ENCODE data around the gene TXNDC5.

Gene TXNDC5

DNA sequence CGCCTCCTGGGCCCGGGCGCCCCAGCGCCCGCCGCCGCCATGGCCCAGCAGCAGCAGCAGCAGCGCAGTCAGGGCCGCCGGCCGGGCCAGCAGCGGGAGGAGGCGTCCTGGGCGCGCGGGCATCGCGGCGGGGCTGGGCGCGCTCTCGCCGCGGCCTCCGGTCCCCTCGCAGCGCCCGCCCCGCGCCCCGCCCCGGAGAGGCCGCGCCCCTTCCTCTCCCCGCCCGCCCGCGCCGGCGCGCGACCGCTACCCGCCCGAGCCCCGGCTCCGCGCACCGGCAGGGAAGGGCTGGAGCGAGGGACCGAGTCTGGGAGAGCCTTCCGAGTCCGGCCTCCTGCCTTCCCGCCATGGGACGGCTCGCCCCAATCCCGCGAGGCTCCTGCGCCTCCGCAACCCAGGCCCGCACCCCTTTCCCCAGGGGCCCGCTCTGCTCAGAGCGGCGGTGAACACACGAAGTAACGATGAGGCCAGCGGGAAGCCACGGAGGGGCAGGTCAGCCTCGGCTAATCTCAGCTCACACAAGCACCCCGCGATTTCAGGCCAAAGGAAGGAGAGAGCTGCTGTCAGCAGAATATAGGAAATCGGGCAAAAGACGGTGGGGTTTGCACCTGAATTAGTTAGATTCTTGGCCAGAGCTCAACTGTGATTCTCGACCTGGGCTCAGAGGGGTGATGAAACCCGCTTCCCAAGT, at the start of gene TXNDC5:
Gene TXNDC5, minus strand, starts transcription at position 135 of the 691 bp plus-strand sequence. Its CDS starts 12 bp downstream, at position 123.
- peak; percentile 79 to 96 (median 91) for DNase-seq

DNA sequence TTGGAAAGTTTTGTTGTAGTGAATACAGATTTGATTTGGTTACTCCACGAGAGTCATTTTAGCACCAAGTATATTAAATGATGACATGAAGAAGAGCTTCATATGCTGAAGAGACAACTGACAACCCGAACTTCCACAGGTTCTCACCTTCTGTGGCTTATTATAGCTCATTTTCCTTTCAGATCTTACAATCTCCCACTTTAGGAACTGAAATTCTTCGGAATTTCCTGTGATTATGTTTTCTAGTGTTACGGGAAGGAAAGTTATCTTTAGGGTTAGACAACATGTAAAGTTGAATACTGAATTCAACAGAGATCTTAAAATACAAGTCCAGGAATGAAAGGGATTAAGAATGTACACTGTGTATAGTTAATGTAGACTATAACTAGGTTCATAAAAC, 49.6 kb upstream of the TXNDC5 start:
- DNase-seq: no peak

DNA sequence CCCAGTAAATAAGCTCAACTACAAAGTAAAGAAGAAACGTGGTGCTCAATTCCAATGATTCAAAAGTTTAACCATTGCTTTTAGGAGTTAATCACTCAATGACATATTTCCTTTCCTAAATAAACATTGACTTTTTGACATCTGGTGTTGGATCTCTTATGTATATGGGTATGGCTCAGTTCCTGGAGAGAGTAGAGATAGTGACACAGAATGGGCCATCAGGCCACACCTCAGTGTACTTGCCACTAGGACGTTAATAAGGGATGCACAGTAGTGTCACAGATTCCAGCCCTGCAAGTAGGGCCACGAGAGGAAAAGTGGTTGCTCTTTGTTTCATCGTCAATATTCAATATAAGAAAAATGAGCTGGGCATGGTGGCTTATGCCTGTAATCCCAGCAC, 48.9 kb upstream of the TXNDC5 start:
- no peak for DNase-seq

DNA sequence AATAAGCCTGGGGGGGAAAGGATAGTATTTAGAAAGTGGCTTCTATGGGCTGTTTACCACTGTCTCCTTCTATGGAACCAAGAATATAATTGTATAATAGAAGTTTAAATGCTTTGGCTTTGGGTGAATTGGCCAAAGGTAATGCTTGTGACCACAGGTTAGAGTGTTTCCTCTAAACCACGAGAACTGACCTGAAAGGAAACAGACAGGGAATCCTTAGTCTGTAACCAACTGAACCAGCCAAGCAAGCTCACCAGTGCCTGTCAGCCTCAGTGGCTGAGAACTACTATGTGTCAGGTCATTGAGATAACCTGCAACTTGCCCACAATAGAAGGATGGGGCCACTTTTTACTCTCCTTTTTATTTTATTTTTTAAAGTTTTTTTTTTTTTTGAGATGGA, 47.9 kb upstream of the TXNDC5 start:
- DNase-seq: no peak

DNA sequence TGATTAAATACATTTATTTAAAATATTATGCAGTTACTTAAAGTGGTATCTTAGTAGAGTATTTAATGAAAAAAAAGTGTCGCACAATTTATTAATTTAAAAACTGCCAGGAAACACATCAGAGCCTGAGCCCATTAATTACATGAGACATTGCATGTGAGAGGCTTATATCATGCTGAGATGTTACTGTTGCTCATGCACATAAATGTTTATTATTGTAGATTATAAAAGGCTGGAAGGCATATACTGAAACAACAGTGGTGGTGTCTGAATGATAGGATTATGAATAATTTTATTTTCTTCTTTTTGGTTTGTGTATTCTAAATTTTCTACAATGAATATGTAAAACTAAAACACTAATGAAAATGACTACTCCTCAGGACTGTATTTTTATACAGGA, 45.7 kb upstream of the TXNDC5 start:
- no peak for DNase-seq

DNA sequence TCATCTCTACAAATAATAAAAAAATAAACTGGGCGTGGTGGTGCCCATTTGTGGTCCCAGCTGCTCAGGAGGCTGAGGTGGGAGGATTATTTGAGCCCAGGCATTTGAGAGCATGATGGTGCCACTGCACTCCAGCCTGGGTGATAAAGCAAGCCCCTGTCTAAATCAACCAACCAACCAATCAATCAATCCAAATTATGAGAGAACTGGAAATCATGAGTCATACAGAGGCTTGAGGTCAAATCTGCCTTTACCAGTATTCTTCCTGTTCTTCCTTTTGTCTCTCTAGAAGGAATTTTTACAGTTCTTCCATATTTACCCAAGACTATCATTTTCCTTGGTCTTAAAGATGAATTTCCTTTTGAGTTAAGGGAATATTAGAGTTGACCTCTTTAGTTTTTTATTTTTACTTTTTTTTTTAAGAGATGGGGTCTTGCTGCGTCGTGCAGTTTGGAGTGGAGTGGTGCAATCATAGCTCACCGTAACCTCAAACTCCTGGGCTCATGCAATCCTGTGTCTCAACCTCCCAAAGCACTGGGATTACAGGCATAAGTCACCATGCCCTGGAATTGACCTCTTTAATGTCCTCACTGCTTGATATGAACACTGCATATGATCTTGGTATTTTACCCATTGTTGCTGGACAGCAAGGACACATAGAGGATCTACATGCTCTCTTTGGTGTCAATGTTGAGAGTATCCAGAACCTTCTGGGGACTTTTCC, 44.1 kb upstream of the TXNDC5 start:
- DNase-seq: peak in 2 of 3 donors; percentile 16 to 22

DNA sequence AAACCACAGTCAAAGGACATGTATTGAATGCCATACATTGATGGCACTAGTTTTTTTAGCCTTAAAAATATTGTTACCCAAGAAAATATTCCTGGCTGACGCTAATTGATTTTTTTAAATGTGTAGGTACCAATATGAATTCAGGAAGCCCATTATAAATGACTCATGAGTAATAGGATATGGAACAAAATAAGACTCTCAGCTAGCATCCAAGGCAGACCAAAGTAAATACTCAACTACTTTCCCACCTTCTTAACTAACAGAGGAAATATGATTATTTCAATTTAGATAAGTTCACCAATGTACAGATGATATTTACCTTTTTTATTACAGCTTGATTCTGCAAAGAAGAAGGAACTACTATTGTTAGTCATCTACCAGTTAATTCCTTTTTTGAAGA, 43.2 kb upstream of the TXNDC5 start:
- DNase-seq: no peak

DNA sequence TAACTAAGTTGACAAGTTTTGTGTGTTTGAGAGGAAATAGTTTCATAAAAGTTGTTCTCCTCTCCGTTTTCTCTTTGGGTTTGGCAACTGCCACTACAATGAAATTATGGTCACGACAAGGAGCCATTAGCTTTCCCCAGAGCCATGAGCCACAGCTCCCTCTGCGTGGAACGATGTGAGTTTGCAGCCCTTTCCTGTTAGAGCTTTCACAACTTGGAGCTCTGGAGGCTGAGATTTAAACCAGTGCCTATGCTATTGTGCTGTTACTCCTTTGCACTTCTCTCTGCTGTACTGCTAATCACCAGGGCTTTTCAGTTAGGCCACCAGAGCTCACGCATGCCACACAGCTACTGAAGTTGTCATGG, 29.3 kb upstream of the TXNDC5 start:
- DNase-seq: no peak

DNA sequence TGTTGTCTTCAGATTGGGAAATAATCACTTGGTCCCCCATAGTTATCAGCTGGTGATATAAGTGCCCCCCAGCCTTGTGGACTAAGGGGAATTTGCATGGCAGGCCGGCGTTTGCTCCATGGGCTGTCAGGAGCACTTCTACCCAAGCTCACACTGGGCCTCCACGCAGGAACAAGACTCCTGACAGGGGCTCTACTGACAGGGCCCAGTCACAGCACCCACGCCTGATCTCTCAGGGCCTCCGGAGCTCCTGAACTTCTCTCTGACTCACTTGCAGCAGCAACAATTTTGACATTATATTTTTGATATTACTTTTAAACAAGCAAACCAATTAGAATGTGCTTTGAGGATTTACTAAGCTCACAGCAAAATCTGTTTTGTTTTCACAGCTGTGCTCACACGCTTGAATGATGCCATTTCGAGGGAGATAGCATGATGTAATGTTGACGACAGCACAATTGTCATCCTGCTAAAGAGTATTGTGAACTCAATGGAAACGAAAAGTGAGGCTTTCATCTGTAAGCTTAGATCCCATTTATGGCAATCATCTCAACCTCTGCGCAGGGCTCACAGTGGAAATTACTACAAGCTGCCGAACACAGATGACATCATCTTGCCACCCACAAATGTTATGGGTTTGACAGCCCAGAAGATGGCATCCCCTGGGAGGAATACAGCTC, 28.7 kb upstream of the TXNDC5 start:
- DNase-seq: peak in 1 of 3 donors; percentile 35

DNA sequence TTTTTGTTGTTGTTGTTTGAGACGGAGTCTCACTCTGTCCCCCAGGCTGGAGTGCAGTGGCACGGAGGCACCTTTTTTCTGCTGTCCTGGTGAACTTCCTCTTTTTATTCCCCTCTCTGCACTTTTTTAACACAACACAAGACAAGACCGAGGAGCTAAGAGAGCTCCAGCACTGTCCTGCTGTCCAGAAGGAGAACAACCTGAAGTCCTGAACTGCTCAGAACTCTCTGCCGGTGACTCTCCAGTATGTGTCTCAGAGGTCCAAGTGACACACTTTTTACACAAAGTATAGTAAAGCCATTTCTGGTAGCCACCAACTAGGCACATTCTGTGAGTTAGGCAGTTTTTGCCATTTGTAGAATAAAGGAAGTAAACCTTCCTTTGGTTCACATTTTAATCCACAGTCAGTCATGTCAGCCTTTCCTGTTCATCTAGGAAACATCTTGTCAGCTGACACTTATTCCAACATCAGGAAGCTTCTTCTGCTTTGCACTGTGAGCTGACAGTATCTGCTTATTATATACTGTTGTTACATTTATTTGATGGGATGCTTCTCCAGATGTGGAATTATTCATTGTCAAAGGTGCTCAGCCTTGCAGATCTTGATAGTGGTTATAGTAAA, 28.1 kb upstream of the TXNDC5 start:
- DNase-seq: peak in 2 of 3 donors; percentile 42 to 44

DNA sequence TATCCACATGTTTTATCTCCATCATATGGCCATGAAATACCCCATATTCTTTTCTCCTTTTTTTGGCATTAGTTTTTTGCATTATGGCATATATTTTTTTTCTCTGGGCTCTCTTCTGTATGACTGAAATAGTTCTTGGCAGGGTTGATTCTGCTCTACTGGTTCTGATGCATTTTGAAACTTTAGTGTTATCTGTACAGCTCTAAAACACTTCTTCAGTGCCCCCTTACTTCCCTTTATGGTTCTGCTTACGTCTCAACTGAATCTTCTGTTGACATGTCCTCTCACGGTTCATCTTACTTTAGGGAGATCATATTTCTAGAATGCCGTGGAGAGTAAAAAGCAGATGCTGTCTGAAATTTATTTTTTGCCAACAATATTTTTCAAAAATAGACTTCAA, 23.2 kb upstream of the TXNDC5 start:
- no peak for DNase-seq

DNA sequence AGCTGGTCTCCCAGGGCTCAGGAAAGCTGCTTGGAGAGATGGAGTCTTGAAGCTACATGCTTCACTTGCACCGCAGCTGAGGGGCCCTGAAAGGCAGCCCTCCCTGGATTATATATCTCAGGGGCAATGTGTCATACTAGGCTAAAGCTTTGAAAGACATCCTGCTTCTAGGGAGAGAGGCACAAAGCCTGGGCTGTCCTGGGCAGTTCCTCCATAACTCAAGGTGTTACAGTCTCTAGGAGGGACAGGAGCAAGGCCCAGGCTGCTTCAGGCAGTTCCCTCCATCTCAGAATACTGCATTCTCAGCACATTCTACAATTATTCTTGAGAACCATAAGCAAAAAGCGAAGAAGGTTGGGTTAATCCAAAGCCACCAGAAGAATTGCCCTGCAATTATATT, 22.0 kb upstream of the TXNDC5 start:
- no peak for DNase-seq

DNA sequence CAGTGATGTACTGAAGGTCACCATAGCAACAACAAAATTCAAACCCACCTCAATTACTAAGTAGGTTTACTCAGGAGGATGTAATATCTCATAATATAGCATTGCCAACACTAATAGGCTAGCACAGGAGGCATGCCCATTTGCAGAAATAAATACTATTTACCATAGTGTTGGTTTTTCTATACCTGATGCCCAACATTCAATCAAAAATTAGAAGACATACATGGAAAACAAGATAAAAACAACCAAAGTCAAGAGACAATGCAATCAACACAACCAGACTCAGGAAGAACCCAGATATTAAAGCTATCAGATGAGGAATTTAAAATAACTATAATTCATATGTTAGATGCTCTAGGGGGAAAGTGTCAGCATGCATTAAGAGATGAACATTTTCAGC, 14.3 kb upstream of the TXNDC5 start:
- no peak for DNase-seq

DNA sequence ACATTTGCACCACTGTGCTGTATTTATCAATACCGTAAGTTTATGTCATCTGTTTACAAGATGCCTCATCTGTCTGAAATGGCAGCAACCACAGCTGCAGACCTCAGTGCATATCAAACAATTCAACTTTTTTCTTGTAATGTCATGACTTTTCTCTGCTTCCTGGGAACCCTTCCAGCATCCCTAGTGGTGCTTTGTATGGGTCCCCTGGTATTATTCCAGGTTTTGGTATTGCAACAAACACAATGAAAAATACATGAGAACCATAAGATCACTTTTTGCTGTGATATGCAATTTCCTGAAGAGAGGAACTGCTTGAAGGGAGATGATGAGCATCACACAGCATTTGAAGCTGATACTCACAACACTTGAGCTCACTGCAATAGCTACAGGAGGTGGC, 12.0 kb upstream of the TXNDC5 start:
- DNase-seq: no peak

DNA sequence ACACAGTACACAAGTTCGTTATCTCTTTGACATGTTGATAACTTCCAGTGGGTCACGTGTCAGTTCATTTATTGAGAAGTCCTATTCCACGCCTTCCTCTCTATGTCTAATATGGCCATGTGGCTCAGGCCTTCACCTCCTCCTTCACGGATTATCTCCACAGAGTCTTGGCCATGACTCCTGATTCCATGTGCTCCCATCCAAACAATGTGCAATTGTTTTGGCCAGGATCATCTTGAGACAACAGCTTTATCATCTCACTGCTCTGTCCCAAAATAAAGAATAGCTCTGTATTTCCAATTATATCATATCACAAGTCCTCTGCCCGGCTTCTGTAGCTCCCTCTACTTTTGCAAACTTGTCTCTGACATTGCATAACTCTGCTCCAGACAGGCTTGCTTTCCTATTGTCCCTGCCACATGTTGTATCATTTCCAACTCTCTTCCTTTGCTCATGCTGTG, 11.1 kb upstream of the TXNDC5 start:
- no peak for DNase-seq

DNA sequence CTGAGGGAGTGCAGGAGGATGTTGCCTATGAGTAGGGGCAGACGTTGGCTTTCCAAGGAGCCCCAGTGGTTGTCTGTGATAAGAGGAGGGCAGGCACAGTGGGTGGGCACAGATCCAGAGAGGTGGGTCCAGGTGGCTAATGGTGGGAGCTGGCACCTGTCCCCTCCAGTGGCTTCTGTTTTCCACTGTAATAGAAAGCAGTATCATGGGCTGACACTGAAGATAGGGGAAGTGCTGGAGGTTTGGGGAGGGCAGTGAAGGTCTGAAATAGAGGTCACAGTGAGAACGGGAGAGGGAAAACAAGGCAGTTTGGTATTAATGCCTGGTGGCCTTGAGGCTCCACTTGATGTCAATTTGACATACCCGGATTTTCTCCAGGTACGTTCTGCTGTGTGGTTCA, 10.5 kb upstream of the TXNDC5 start:
- DNase-seq: no peak

DNA sequence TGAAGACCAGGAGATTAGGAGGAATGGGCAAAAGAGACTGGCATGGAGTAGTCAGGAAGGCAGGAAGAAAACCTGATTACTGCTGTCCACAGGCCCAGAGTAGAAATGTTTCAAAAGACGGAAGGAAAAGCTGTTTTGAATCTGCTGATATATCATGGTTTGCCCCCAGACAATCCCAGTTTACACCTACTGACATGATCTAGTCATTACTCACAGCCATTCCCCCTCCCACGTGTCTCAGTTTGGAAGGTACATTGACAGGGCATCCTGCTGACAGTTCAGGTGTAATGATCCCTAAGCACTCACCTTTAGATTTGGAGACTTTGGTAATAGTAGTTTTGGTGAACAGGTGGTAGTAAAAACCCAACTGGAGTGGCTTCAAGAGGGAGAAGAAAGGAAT, 9.8 kb upstream of the TXNDC5 start:
- DNase-seq: peak in 2 of 3 donors; percentile 10 to 13

DNA sequence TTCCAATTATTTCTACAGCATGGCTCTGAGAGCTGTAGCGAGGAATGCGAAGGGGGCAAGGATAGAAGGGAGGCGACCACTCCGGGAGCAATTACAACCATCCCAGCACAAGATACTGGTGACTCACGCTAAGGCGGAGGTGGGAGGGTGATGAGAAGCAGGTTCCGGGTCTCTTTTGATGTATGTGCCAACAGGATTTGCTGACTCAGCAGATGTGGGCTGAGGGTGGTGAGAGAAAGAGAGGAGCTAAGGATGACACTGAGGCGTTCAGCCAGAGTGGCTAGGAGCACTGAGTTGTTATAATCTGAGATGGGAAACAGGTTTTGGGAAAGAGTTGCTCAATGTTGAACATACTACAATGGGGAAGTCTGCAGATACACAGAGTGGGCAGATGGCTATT, 9.3 kb upstream of the TXNDC5 start:
- DNase-seq: peak; percentile 49 to 60 (median 53)

DNA sequence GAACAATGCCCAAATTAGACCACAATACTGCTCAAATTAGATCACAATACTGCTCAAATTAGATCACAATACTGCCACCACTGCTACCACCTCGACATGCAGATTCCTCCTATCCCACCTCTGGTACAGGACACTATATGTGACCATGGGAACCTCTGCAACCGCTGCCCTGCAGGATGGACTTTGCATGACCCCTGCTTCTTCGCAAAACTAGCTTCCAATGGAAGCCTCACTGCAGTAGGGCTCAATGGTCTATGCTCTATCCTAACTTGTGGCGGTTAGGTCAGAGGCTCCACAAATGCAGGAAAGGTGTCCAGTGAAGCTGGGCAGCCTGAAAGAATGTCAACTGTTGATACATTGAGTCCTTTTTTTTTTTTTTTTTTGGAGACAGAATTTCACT, 7.8 kb upstream of the TXNDC5 start:
- DNase-seq: no peak

DNA sequence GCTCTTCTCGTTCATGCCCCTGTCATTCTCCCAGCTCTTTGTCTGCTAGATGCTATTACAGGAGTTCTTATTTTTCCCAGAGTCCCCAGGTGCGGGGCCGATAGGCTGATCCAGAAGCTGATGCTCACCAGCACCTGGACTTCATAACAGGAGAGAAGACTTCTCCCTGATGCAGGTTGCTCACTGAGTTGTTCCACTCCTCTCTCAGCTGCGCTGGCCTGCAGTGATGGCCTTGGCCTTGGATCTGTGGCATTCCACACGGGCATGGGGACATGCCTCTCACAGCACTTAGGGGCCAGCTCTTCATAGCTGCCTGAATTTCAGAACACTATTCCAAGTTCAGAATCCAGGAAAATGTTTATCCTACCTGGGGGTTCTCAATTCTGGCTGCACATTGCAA, 7.1 kb upstream of the TXNDC5 start:
- DNase-seq: no peak

DNA sequence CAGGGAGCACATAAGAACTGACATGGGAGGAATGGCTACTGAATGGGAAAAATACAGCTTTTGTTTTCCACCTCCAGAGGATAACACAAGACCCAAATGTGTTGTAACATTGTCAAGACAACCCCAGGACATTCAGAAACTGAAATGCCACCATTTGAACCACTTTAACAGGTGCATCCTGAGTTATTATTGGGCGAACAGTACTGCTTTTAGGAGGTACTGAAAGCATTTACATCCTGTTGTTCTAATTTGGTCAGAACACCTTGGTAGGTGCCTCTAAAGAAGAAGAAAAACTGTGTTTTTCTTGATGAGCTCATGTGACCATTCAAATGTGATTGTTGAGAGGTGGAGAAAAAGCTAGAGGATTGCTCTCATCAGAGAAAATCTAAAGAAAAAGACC, 6.4 kb upstream of the TXNDC5 start:
- no peak for DNase-seq

DNA sequence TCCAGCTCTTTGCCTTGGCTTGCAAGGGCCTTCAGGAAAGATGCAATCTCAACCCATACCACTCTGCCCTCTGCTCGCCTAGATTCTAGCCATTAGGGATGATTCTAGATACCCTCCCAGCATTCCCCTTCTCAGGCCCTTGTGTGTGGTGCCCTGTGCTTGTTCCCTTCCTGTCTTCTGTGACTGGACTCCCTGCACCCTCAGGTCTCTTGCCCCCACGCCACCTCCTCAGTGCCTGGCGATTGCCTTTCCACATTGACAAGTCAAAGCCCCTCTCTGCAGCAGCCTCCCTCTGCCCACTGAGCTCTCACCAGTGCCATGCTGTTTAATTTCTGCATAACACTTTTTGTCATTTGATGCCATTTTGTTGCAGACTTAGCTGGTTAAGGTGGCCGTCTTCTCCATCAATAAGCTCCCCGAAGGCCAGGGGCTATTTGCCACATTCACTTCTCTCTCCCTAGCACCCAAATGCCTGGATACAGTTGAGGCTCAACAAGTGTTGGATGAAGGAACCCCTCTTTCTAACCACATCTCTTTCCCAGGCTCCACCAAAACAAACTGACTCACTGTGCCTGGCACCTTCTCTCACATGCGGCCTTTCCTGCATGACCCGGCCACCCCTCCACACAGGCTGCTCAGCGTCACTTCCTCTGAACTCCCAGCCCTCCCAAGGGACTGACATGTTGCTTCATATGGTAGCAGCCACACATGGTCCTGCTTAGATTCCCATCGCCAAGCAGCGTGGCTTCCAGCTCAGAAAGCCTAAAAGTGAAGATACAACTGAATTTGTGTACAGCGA, 4.6 kb upstream of the TXNDC5 start:
- peak in 2 of 3 donors; percentile 7 to 12 for DNase-seq

DNA sequence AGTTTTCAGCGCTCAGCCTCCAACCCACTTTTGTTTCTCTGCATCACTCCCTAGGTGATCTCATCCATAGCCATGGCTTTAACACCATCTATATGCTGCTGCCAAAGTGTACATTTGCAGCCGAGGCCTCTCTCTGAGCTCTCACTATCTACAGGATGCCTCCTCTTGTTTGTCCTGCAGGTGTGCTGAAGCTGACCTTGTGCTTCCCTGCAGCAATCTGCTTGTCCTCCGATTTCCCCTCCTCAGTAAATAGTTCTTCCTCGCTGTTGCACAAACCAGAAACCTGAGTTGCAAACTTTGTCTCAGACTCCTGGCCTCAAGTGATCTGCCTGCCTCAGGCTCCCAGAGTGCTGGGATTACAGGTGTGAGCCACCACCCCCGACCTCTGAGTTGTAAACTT, 3.7 kb upstream of the TXNDC5 start:
- no peak for DNase-seq
